Measurements from ENCODE around the gene GRB7. TPM values are rescaled to one million over a fixed set of nuclear protein-coding genes. Genes with fewer than 3 reads are reported as not detected.
A peak's percentile ranks its signal among the peaks of the same experiment; 100 is the strongest.

Gene GRB7
- total RNA-seq, 5 donors from 2014 or later (not counting 1 experiment from before 2014, with no cell fraction given), result 0.19 to 0.41 (median 0.30) TPM; not detected in 2

DNA sequence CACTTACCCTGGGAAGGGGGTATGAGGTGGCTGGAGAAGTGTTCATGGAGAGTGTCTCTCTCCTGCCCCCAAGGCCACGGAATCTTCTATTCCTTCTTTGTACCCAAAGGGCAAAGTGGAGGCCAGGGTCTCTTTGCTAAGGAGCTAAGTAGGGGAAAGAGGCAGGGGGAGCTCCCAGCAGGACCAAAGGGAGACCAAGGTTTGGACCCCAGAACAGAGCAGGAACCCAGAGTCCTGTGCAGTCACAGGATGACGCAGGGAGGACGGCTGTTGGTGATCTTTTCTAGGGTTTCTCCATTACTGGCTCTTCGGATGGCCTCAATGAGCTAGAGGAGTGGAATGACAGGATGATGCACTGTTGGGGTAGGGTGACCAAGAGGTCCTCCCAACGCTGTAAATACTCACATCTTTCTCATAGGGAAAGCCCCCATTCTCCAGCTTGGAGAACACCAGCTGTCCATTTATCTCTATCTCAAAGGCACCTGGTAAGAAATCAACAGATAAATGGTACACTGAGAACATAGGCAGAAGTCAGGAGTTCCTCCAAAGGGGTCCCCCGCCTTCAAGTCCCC, 8.4 kb upstream of the GRB7 start:
- Histone ChIP-seq H3K27ac (ENCODE audit: low read length) (no peak overlapping the region), H3K36me3 (ENCODE audit: control insufficient read depth in 2 of 2, extremely low read depth in 1 of 2, insufficient read depth in 1 of 2, low read length in 1 of 2) (peaks cover 10 to 24% of the 10 kb centered on the region in 2 donors), H3K27me3 (replicated peaks in 1 of 2; ENCODE audit: control insufficient read depth in 2 of 2, extremely low read depth in 1 of 2, insufficient read depth in 2 of 2, low read length in 1 of 2) (no peaks in the 10 kb centered on the region), H3K4me1 (ENCODE audit: control insufficient read depth in 1 of 2, extremely low read depth in 1 of 2, insufficient read depth in 2 of 2, low read length in 2 of 2) (peaks cover 4 to 31% of the 10 kb centered on the region in 2 experiments), H3K4me3 (ENCODE audit: control insufficient read depth in 1 of 2, extremely low read depth in 1 of 2, low read length in 1 of 2) (peak overlapping the region; percentile 49 to 90), H3K9me3 (no peaks in the 10 kb centered on the region)
- ChIA-PET POLR2A (interaction anchor here (0.6 to 1.3 kb wide), 4 partner anchors 41 to 485 kb away, joined by 3 to 14 read pairs (median 8); partner anchors contain the start of gene PGAP3 (in 1 of the 2)), CTCF (interaction anchor here (0.6 to 2.3 kb wide), 12 partner anchors 17 to 237 kb away, joined by 3 to 7 read pairs (median 4); partner anchors contain the start of gene PGAP3 (in 1 of the 2))
- Mint-ChIP-seq H3K27ac (peak overlapping the region; percentile 88 to 89), H3K4me1 (peaks cover 15 to 22% (median 21%) of the 10 kb centered on the region in 3 donors), H3K27me3 (no peaks in the 10 kb centered on the region), H3K36me3 (peaks cover 8% of the 10 kb centered on the region), H3K4me3 (peak overlapping the region; percentile 86 to 90 (median 89)), H3K9me3 (no peaks in the 10 kb centered on the region)
- 80% methylated on average over 2 of the region's 6 CpGs for WGBS (ENCODE audit: insufficient coverage)
- DNase-seq (no peak), ATAC-seq (replicated peaks in 1 of 4) (no peak)

DNA sequence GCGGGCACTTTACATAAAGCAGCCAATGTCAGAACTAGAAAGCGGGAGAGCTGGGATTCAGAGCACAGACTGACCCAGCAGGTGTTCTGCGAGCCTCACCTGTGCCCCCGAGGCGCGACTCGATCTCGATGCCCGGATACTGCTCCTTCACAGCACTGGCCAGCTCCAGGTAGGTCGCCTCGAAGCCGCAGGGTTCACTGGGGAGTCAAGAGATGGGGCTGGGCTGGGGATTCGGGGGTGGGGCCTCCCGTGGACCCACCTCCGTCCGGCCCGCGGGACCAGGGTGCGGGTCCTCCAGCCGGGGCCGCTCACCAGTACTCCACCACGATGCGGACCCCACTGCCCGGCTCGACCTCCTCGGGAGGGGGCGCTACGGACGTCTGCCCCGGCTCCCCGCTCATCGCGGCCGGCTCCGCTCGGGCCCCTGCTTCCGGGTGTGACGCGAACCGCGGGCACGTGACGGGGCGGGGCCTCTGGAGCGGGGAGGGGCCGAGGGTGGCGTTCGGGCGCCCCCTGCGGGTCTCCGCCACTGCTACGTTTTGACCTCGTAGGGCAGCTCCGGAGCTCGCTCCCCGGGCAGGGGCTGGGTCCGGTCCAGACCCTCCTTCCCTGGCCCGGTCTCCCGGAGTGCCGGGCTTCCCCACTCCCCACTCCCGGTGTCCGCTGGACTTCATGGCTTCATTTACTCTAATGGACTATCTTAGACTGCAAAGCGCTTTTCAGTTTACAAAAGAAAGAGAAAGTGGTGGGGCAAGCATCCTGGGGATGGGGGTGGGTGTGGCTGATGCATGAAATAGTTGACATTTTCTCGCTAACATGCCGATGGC, 7.4 kb upstream of the GRB7 start, which contains the start of gene MIEN1:
Gene MIEN1 (minus strand): TSS at position 438 of the 827 bp plus-strand sequence. CDS start 37 bp downstream, at position 401.
- H3K4me1 Mint-ChIP-seq, result peaks cover 15 to 22% (median 21%) of the 10 kb centered on the region in 3 donors
- DNase-seq, result peak; percentile 69 to 98 (median 90)
- no peaks in the 10 kb centered on the region for H3K9me3 ChIP-seq
- ATAC-seq (replicated peaks in 1 of 4), result peak; percentile 93 to 98 (median 94)
- H3K27ac ChIP-seq (ENCODE audit: low read length), result peak within 1 kb of the TSS; percentile 82
- WGBS (ENCODE audit: insufficient coverage), result under 1% methylated on average over 57 of the region's 65 CpGs
- peaks cover 4 to 31% of the 10 kb centered on the region in 2 experiments for H3K4me1 ChIP-seq (ENCODE audit: control insufficient read depth in 1 of 2, extremely low read depth in 1 of 2, insufficient read depth in 2 of 2, low read length in 2 of 2)
- H3K27me3 Mint-ChIP-seq, result no peaks in the 10 kb centered on the region
- CTCF ChIA-PET, result interaction anchor here (0.6 to 2.3 kb wide), 17 partner anchors 16 to 238 kb away, joined by 3 to 8 read pairs (median 4); partner anchors contain the start of gene PGAP3 (in 1 of the 2)
- POLR2A ChIA-PET, result interaction anchor here (0.6 to 1.3 kb wide), 4 partner anchors 42 to 486 kb away, joined by 3 to 14 read pairs (median 8); partner anchors contain the start of gene PGAP3 (in 1 of the 2)
- H3K4me3 Mint-ChIP-seq, result peak within 1 kb of the TSS; percentile 86 to 90 (median 89)
- no peaks in the 10 kb centered on the region for H3K27me3 ChIP-seq (replicated peaks in 1 of 2; ENCODE audit: control insufficient read depth in 2 of 2, extremely low read depth in 1 of 2, insufficient read depth in 2 of 2, low read length in 1 of 2)
- H3K4me3 ChIP-seq (ENCODE audit: control insufficient read depth in 1 of 2, extremely low read depth in 1 of 2, low read length in 1 of 2), result peak within 1 kb of the TSS; percentile 49 to 90
- H3K36me3 Mint-ChIP-seq, result peaks cover 5% of the 10 kb centered on the region
- H3K9me3 Mint-ChIP-seq, result no peaks in the 10 kb centered on the region
- peak within 1 kb of the TSS; percentile 88 to 89 for H3K27ac Mint-ChIP-seq
- peaks cover 10 to 24% of the 10 kb centered on the region in 2 donors for H3K36me3 ChIP-seq (ENCODE audit: control insufficient read depth in 2 of 2, extremely low read depth in 1 of 2, insufficient read depth in 1 of 2, low read length in 1 of 2)

DNA sequence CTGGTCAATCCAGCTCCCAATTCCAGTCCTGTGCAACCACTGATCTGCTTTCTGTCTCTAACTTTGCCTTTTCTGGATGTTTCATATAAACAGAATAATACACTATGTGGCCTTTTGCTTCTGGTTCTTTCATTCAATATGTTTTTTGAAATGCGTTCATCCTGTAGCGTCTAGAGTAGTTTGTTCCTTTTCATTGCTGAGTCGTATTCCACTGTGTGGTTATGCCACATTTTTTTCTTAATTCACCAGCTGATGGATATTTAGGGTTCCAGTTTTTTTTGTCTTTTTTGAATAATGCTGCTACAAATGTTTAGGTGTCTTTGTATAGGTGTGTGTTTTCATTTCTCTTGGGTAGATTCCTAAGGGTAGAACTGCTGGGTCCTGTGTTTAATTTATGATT, 5.2 kb upstream of the GRB7 start:
- CTCF ChIA-PET, result no interaction called here
- ATAC-seq (replicated peaks in 1 of 4) (no peak), DNase-seq (no peak)
- H3K36me3 ChIP-seq (ENCODE audit: control insufficient read depth in 2 of 2, extremely low read depth in 1 of 2, insufficient read depth in 1 of 2, low read length in 1 of 2), result peaks cover 4 to 19% of the 10 kb centered on the region in 2 donors
- Mint-ChIP-seq H3K27me3 (no peaks in the 10 kb centered on the region), H3K36me3 (peaks cover 5% of the 10 kb centered on the region), H3K27ac (peak overlapping the region; percentile 18 to 53), H3K4me1 (peaks cover 16 to 21% (median 19%) of the 10 kb centered on the region in 3 donors), H3K9me3 (no peaks in the 10 kb centered on the region), H3K4me3 (peak overlapping the region in 2 of 3 donors; percentile 32 to 48)
- peaks cover 4 to 29% of the 10 kb centered on the region in 2 experiments for H3K4me1 ChIP-seq (ENCODE audit: control insufficient read depth in 1 of 2, extremely low read depth in 1 of 2, insufficient read depth in 2 of 2, low read length in 2 of 2)
- WGBS (ENCODE audit: insufficient coverage), result 100% methylated on average over 2 of the region's 3 CpGs
- POLR2A ChIA-PET, result no interaction called here
- no peak overlapping the region for H3K4me3 ChIP-seq (ENCODE audit: control insufficient read depth in 1 of 2, extremely low read depth in 1 of 2, low read length in 1 of 2)
- peaks cover 0 to 9% of the 10 kb centered on the region in 2 experiments for H3K27me3 ChIP-seq (replicated peaks in 1 of 2; ENCODE audit: control insufficient read depth in 2 of 2, extremely low read depth in 1 of 2, insufficient read depth in 2 of 2, low read length in 1 of 2)
- no peak overlapping the region for H3K27ac ChIP-seq (ENCODE audit: low read length)
- no peaks in the 10 kb centered on the region for H3K9me3 ChIP-seq

DNA sequence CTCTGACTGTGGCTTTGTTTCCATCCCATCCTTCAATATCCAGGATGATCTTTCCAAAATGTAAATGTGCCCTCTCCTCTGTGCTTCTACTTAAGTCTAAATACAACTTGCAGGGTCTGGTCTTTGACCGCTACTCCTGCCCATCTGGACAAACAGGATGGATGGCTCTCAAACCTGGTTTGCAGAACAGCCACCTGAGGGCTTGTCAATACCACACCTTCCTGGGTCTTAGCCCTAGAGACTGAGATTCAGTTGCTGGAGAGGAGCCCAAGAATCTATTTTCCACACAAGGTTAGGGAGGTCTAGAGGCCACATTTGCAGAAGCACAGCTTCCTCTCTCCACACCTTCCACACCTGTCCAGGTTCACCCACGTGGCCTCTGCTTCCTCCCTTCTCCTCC, 1.9 kb upstream of the GRB7 start:
- WGBS (ENCODE audit: insufficient coverage), result 50% methylated on average over 2 of the region's 2 CpGs
- Mint-ChIP-seq H3K4me1 (peaks cover 10 to 20% (median 12%) of the 10 kb centered on the region in 3 donors), H3K27ac (no peak overlapping the region), H3K36me3 (no peaks in the 10 kb centered on the region), H3K9me3 (no peaks in the 10 kb centered on the region), H3K4me3 (no peak overlapping the region), H3K27me3 (peaks cover 8 to 23% of the 10 kb centered on the region in 2 donors)
- ATAC-seq (replicated peaks in 1 of 4), result no peak
- Histone ChIP-seq H3K9me3 (no peaks in the 10 kb centered on the region), H3K27ac (ENCODE audit: low read length) (no peak overlapping the region), H3K36me3 (ENCODE audit: control insufficient read depth in 2 of 2, extremely low read depth in 1 of 2, insufficient read depth in 1 of 2, low read length in 1 of 2) (no peaks in the 10 kb centered on the region), H3K4me3 (ENCODE audit: control insufficient read depth in 1 of 2, extremely low read depth in 1 of 2, low read length in 1 of 2) (no peak overlapping the region), H3K4me1 (ENCODE audit: control insufficient read depth in 1 of 2, extremely low read depth in 1 of 2, insufficient read depth in 2 of 2, low read length in 2 of 2) (peaks cover 4 to 28% of the 10 kb centered on the region in 2 experiments), H3K27me3 (replicated peaks in 1 of 2; ENCODE audit: control insufficient read depth in 2 of 2, extremely low read depth in 1 of 2, insufficient read depth in 2 of 2, low read length in 1 of 2) (peaks cover 0 to 41% of the 10 kb centered on the region in 2 experiments)
- DNase-seq, result no peak
- ChIA-PET POLR2A (no interaction called here), CTCF (no interaction called here)

DNA sequence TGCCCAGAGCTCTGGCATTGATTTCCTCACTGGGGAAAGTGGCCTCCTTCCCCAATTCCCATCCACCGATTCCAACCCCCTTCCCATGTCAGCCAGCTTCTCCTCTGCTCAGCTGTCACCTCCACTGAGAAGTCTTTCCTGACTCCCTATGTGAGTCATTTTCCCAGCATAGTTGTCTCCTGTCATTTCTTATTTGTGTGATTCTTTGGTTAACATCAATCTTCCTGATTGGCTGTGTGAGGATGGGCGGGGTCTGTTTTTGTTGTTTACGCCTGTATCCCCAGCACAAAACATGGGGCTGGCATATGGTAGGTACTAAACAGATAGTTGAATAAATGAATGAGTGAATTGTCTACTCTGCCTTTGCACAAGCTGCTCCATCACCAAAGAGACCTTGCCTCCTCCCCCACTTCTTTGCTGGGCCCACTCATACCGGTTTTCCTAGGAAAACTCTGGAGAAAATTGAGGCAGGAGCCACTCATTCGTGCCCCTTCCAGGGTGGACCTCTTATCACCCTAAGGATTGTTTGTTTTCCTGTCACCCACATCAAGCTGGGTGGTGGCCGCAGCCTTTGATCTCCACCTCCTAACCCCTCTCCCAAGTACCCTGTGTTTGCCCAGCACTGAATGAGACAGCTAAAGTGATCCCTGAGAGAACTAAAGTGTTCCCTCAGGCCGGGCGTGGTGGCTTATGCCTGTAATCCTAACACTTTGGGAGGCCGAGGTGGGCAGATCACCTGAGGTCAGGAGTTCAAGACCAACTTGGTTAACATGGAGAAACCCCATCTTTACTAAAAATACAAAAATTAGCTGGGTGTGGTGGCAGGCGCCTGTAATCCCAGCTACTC, 1.2 kb upstream of the GRB7 start:
- ChIA-PET CTCF (interaction anchor here in 1 of 2 donors (0.6 to 0.7 kb wide), 2 partner anchors 13 to 112 kb away, joined by 4 to 6 read pairs; no protein-coding TSS in a partner anchor), POLR2A (no interaction called here)
- no peak overlapping the region for H3K4me3 ChIP-seq (ENCODE audit: control insufficient read depth in 1 of 2, extremely low read depth in 1 of 2, low read length in 1 of 2)
- Mint-ChIP-seq H3K27me3 (peaks cover 8 to 25% of the 10 kb centered on the region in 2 donors), H3K4me3 (no peak overlapping the region), H3K27ac (no peak overlapping the region), H3K4me1 (peaks cover 10 to 19% (median 12%) of the 10 kb centered on the region in 3 donors), H3K9me3 (no peaks in the 10 kb centered on the region), H3K36me3 (no peaks in the 10 kb centered on the region)
- H3K27ac ChIP-seq (ENCODE audit: low read length), result no peak overlapping the region
- peaks cover 4 to 26% of the 10 kb centered on the region in 2 experiments for H3K4me1 ChIP-seq (ENCODE audit: control insufficient read depth in 1 of 2, extremely low read depth in 1 of 2, insufficient read depth in 2 of 2, low read length in 2 of 2)
- no peaks in the 10 kb centered on the region for H3K9me3 ChIP-seq
- peaks cover 0 to 47% of the 10 kb centered on the region in 2 experiments for H3K27me3 ChIP-seq (replicated peaks in 1 of 2; ENCODE audit: control insufficient read depth in 2 of 2, extremely low read depth in 1 of 2, insufficient read depth in 2 of 2, low read length in 1 of 2)
- no peak for ATAC-seq (replicated peaks in 1 of 4)
- H3K36me3 ChIP-seq (ENCODE audit: control insufficient read depth in 2 of 2, extremely low read depth in 1 of 2, insufficient read depth in 1 of 2, low read length in 1 of 2), result no peaks in the 10 kb centered on the region
- DNase-seq, result no peak
- WGBS (ENCODE audit: insufficient coverage), result 92% methylated on average over 5 of the region's 10 CpGs

Measured in T-cell (primary cell).